Ovary (tissue), 9 donors: Measurements from ENCODE around the gene DPYSL4. TPM values are rescaled to one million over a fixed set of nuclear protein-coding genes. Genes with fewer than 3 reads are reported as not detected.

Source experiments
- DNase-seq, 5 donors: peaks; one replicate each; pipeline ENCODE4 v3.0.0-alpha.2; 2019 to 2020
- H3K27ac ChIP-seq, 2 donors: fragments of 200-600 bp; one replicate each; pipeline versions ENCODE4 v1.5.1 to v1.8.0; 2019 to 2022
- H3K27me3 ChIP-seq: fragments of 200-600 bp; one replicate; pipeline ENCODE4 v1.8.0; 2022
- H3K36me3 ChIP-seq: fragments of 200-600 bp; sonication (generic); one replicate; pipeline ENCODE4 v1.5.1; 2019
- H3K4me1 ChIP-seq: one replicate; pipeline ENCODE4 v1.8.1; 2013; ENCODE audit warnings: mild to moderate bottlenecking, moderate library complexity; ENCODE audit not compliant: insufficient read depth
- H3K4me3 ChIP-seq: fragments of 200-600 bp; sonication (generic); one replicate; pipeline ENCODE4 v1.5.1; 2017
- H3K9me3 ChIP-seq, 2 donors: fragments of 200-600 bp in 1 of 2; sonication (generic) in 1 of 2; one replicate each; pipeline versions ENCODE4 v1.5.1 to v1.8.1; 2013 to 2019; ENCODE audit warnings: mild to moderate bottlenecking in 1 of 2, moderate library complexity in 1 of 2
- EP300 ChIP-seq: sonication (generic); formaldehyde crosslinking; IDR thresholded peaks from one replicate; pipeline ENCODE4 v1.6.1; 2017; ENCODE audit warnings: antibody characterized with exemption
- POLR2A ChIP-seq: fragments of 450-650 bp; IDR thresholded peaks from one replicate; pipeline ENCODE4 v1.6.1; 2017; ENCODE audit warnings: antibody characterized with exemption, mild to moderate bottlenecking, moderate library complexity
- WGBS, 3 donors: extraction: QIAGEN DNeasy Blood & Tissue Kit in 1 of 3; methylation state at CpG; one replicate each; pipeline versions ENCODE4 v1.1.5 to v1.1.7; 2013 to 2017; 5-methylcytosine and 5-hydroxymethylcytosine counted together
- intact Hi-C, 4 donors: fragments of 100-400 bp; cut with DNase I; formaldehyde crosslinking; loops; one replicate each; pipeline versions ENCODE4 v1.11.0 to v1.15.1; 2022 to 2023
- polyA plus RNA-seq, 2 donors: library from polyadenylated mRNA; stranded (reverse); fragments of 200-250 nt in 1 of 2; fragments of 350-450 nt in 1 of 2; fragmentation: Illumina TruSeq in 1 of 2; extraction: RNeasy Lipid Tissue Mini Kit (QIAGEN cat#74804) in 1 of 2; gene quantifications; one replicate each; pipeline ENCODE4 v1.2.3, GENCODE V29; 2013 to 2014
- total RNA-seq, 7 donors: library from RNA; depleted of rRNA in 2 of 7; stranded (reverse); fragments of >200 nt in 2 of 7; fragmentation: NEBNext Ultra II Directional in 3 of 7; extraction: Animal tissue kit (Norgen Biotek cat#: 25700) in 3 of 7; gene quantifications; one replicate each; pipeline versions ENCODE4 v1.1.0 to v1.2.4, GENCODE V29; 2016 to 2023
- TF ChIP-seq, protein P1 (sequence below), 3 donors: fragments of 450-650 bp in 2 of 3; fragments of 200-600 bp in 1 of 3; IDR thresholded peaks; one replicate each; pipeline versions ENCODE4 v1.5.1 to v1.8.0; 2016 to 2022; ENCODE audit warnings: antibody characterized with exemption in 3 of 3, mild to moderate bottlenecking in 1 of 3
- donor health status: DM: no; HTN: no; CAD: no; lungs with moderate emphysema.
- donor health status: DM: no; HTN: no; CAD: no.
- donor health status: Bipolar disorder and iron deficiency.
- donor health status: DM: yes; HTN: yes; CAD: no.
- donor health status: DM: no; HTN: no; CAD: no.
- donor health status: DM: yes; HTN: yes; CAD: no.

DPYSL4 gene
- total and polyA plus RNA-seq, 9 donors: 0.27 to 7.0 (median 1.7) TPM

DNA sequence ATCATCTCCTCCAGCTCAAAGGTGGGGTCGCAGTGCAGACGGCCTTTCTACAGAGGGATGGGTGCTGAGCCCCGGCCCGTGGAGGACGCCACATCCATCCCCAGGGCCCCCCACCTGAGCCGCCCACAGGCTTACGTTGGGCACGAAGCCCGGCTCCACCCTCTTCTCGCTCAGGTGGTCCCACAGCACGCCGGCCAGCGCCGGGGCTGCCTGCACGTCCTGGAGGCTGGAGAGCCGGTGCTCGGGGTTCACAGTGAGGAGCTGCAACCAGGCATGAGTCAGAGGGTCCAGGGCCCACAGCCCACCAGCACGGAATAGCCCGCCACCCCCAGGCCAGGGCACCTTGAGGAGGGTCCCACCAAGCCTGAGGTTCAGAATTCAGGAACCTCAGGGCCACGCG is 36.0 kb downstream of the DPYSL4 start:
- 57 to 62% (median 61%) methylated on average over 13 to 21 of the region's 21 CpGs for WGBS, 3 donors
- TF ChIP-seq POLR2A (no peak), EP300 (no peak)
- TF ChIP-seq, protein P1, sequence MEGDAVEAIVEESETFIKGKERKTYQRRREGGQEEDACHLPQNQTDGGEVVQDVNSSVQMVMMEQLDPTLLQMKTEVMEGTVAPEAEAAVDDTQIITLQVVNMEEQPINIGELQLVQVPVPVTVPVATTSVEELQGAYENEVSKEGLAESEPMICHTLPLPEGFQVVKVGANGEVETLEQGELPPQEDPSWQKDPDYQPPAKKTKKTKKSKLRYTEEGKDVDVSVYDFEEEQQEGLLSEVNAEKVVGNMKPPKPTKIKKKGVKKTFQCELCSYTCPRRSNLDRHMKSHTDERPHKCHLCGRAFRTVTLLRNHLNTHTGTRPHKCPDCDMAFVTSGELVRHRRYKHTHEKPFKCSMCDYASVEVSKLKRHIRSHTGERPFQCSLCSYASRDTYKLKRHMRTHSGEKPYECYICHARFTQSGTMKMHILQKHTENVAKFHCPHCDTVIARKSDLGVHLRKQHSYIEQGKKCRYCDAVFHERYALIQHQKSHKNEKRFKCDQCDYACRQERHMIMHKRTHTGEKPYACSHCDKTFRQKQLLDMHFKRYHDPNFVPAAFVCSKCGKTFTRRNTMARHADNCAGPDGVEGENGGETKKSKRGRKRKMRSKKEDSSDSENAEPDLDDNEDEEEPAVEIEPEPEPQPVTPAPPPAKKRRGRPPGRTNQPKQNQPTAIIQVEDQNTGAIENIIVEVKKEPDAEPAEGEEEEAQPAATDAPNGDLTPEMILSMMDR (IDR thresholded peaks at IDR 0.05): no peak

DNA sequence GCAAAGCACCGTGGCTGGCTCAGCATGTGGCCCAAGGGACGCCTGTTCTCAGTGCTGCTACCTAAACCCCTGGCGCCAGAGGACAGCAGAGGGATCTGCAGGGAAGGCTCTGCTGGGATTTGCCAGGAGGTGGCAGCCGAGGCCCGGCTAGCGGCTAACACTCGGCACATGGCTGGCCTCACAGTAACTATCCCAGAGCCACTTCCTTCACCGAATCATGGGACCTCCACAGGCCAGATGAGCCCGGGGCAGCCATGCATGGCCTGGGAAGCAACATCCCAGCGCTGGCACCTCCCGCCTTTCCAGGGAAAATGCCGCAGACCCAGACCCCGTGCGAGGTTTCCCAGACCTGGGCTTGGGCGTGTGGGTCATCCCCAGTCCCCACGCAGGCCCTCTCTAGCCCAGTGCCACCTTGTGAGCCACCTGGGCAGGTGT is 36.4 kb downstream of the DPYSL4 start:
- Histone ChIP-seq H3K36me3 (no peaks in the 10 kb centered on the region), H3K27me3 (no peaks in the 10 kb centered on the region), H3K27ac (no peak overlapping the region), H3K9me3 (no peaks in the 10 kb centered on the region), H3K4me1 (no peaks in the 10 kb centered on the region), H3K4me3 (no peak overlapping the region)
- WGBS, 3 donors: 30 to 38% (median 36%) methylated on average over 16 of the region's 16 CpGs
- peak; percentile 68 to 85 (median 81) for DNase-seq
- intact Hi-C loops: loop anchor here (2.0 to 10.0 kb wide), 9 partner anchors 129 to 422 kb away; no protein-coding TSS in a partner anchor
- no peak for TF ChIP-seq POLR2A
- TF ChIP-seq, protein P1 (IDR thresholded peaks at IDR 0.05): peak; percentile 82 to 91 (median 84)

More for the DNA sequence above, 36.0 kb downstream of the DPYSL4 start:
- H3K4me3 ChIP-seq: no peak overlapping the region
- intact Hi-C loops: loop anchor here (2.0 to 10.0 kb wide), 9 partner anchors 130 to 422 kb away; no protein-coding TSS in a partner anchor
- H3K9me3 ChIP-seq: no peaks in the 10 kb centered on the region
- no peaks in the 10 kb centered on the region for H3K27me3 ChIP-seq
- H3K4me1 ChIP-seq: no peaks in the 10 kb centered on the region
- H3K36me3 ChIP-seq: no peaks in the 10 kb centered on the region
- DNase-seq: no peak
- no peak overlapping the region for H3K27ac ChIP-seq

DNA sequence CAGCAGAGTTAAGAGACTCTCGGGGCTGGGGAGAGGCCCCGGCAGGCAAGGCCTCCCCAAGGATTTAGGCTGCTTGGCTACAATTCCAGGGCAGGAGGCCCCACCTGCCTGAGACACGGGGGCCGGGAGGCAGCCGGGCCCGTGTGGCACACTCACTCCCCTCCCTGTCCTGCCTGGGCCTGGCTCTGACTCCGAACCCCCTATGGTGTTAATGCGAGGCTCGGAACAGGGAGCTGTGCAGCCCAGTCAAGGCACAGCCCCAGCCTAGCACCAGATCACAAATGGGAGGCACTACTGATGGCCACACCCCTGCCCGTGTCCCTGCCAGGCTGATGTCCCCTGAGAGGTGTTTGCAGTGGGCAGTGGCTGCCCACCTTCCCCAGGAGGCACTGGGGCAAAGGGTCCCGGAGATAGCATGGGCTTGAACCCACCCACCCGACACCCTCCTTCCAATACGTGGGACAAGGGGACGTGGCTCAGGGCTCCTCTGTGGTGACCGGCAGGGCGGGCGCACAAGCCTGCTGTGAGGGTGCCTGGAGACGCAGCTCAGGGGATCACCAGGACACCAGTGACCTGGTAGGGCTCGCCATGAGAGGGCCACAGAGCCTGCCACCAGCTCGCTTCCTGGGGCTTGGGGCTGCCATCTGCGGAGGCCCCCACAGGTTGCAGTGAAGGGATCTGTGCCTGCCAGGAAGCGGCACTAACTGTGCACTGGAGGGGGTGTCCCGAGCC is 37.0 kb downstream of the DPYSL4 start:
- Histone ChIP-seq H3K27me3 (no peaks in the 10 kb centered on the region), H3K4me3 (no peak overlapping the region), H3K36me3 (no peaks in the 10 kb centered on the region), H3K27ac (no peak overlapping the region), H3K9me3 (no peaks in the 10 kb centered on the region), H3K4me1 (no peaks in the 10 kb centered on the region)
- TF ChIP-seq POLR2A: no peak
- TF ChIP-seq EP300: no peak
- TF ChIP-seq, protein P1 (IDR thresholded peaks at IDR 0.05): no peak
- DNase-seq: no peak
- intact Hi-C loops: loop anchor here (2.0 to 10.0 kb wide), 9 partner anchors 129 to 421 kb away; no protein-coding TSS in a partner anchor
- 78 to 82% (median 81%) methylated on average over 17 to 23 of the region's 23 CpGs for WGBS, 3 donors

DNA sequence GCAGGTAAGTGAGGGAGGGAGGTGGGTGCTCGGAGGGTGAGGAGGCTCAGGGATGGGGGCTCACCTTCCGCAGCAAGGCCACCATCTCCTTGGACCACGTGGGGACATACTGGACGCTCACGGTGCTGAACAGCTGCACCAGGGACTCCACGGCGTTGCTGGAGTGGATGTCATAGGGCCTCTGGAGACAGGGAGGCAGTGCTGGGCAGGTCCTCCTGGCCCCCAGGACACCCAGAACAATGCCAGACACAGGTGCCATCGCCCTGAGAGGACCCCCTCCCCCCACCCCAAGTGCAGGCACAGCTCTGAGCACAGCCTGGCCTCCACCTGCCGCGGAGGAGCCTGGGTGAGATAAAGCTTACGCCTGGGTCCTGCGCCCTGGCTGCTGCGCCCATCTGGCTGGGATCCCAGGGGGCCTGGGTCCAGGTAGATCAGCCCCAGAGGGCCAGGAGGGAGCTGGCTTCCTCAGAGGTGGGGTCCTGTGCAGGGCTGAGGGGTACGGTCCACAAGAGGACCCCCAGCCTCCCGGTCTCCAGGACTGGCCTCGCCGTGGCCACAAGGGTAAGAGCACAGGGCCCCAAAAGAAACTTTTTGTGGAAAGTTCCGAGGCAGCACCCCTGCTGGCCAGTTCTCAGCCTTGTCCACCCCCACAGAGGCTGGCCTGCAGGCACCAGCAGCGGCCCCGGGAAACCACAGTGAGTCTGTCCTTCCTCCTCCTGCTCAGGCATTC is 37.8 kb downstream of the DPYSL4 start:
- Histone ChIP-seq H3K9me3 (no peaks in the 10 kb centered on the region), H3K4me3 (no peak overlapping the region), H3K36me3 (no peaks in the 10 kb centered on the region), H3K27ac (no peak overlapping the region), H3K27me3 (no peaks in the 10 kb centered on the region), H3K4me1 (no peaks in the 10 kb centered on the region)
- intact Hi-C loops: loop anchor here (5.0 to 10.0 kb wide), 6 partner anchors 128 to 420 kb away; no protein-coding TSS in a partner anchor
- TF ChIP-seq EP300 (no peak), POLR2A (no peak)
- TF ChIP-seq, protein P1 (IDR thresholded peaks at IDR 0.05): no peak
- 83 to 85% (median 83%) methylated on average over 20 of the region's 20 CpGs for whole genome bisulfite sequencing, 3 donors
- no peak for DNase-seq
